GM21723 (cell line): ENCODE measurements around the gene ABCG1.
"Not testable (repeated sequence)": the region's sequence is repeated elsewhere in the genome, so short reads cannot be mapped to it uniquely, and the experiment has no call there.

Experiments used
- ATAC-seq: cut with Tn5 transposase; IDR thresholded peaks from one replicate; pipeline ENCODE4 v1.9.1; 2021; ENCODE audit warnings: mild to moderate bottlenecking, moderate library complexity; ENCODE audit not compliant: unreplicated experiment

The ABCG1 gene

GRCh38 chr21:42218836-42219605 lies at the start of gene ABCG1:
Gene ABCG1 (plus strand): TSS chr21:42219140. CDS start chr21:42219263, 123 bp downstream.
- ATAC-seq = no peak

GRCh38 chr21:42169758-42170157 lies 49.2 kb upstream of the ABCG1 start:
- no peak for ATAC-seq

GRCh38 chr21:42171091-42172053 lies 47.6 kb upstream of the ABCG1 start:
- no peak for ATAC-seq

- ATAC-seq = no peak
These were observed 46.1 kb upstream of the ABCG1 start for GRCh38 chr21:42172596-42173483.

- ATAC-seq = no peak
These were observed 44.8 kb upstream of the ABCG1 start for GRCh38 chr21:42174173-42174572.

- no peak for ATAC-seq
These were observed 43.7 kb upstream of the ABCG1 start for GRCh38 chr21:42175110-42175710.

- ATAC-seq = no peak
These were observed 42.1 kb upstream of the ABCG1 start for GRCh38 chr21:42176859-42177258.

- no peak for ATAC-seq
These were observed 39.6 kb upstream of the ABCG1 start for GRCh38 chr21:42179316-42179715.

GRCh38 chr21:42180001-42180400 lies 38.9 kb upstream of the ABCG1 start:
- ATAC-seq = not testable (repeated sequence)

GRCh38 chr21:42182713-42183371 lies 36.1 kb upstream of the ABCG1 start:
- no peak for ATAC-seq

- ATAC-seq = no peak
These were observed 35.3 kb upstream of the ABCG1 start for GRCh38 chr21:42183374-42184266.

- no peak for ATAC-seq
These were observed 32.3 kb upstream of the ABCG1 start for GRCh38 chr21:42186591-42186990.

GRCh38 chr21:42187976-42188653 lies 30.8 kb upstream of the ABCG1 start:
- ATAC-seq = peak; percentile 96

- ATAC-seq = no peak
These were observed 30.3 kb upstream of the ABCG1 start for GRCh38 chr21:42188663-42189062.

- ATAC-seq = no peak
These were observed 29.5 kb upstream of the ABCG1 start for GRCh38 chr21:42189431-42189830.

GRCh38 chr21:42189860-42190485 lies 29.0 kb upstream of the ABCG1 start:
- ATAC-seq = no peak

GRCh38 chr21:42190486-42190863 lies 28.5 kb upstream of the ABCG1 start:
- ATAC-seq = no peak

GRCh38 chr21:42191064-42191463 lies 27.9 kb upstream of the ABCG1 start:
- ATAC-seq = no peak
